CD14-positive monocyte (primary cell): Measurements from ENCODE around the gene CARMIL1. TPM values are rescaled to one million over a fixed set of nuclear protein-coding genes. Genes with fewer than 3 reads are reported as not detected.

Source experiments
- DNase-seq, 3 donors: peaks; one replicate each; pipeline ENCODE4 v3.0.0-alpha.2; 2011 to 2022
- H2AFZ ChIP-seq: 2 replicates; pipeline ENCODE4 v1.6.0; 2012; ENCODE audit warnings: mild to moderate bottlenecking, low read depth, low read length, inconsistent platforms; ENCODE audit not compliant: insufficient read depth, poor library complexity, severe bottlenecking
- H3K27ac ChIP-seq, 2 donors: 1 replicate in 1 of 2; 2 replicates in 1 of 2; pipeline ENCODE4 v1.5.1; 2012 to 2013; ENCODE audit warnings: low read length in 2 of 2, control low read depth in 1 of 2, inconsistent platforms in 1 of 2, low read depth in 1 of 2, mild to moderate bottlenecking in 1 of 2
- H3K27me3 ChIP-seq, 2 donors: one replicate each; pipeline versions ENCODE4 v1.6.0 to v1.6.1; 2011 to 2013; ENCODE audit warnings: low read length in 2 of 2; ENCODE audit not compliant: control insufficient read depth in 2 of 2, insufficient read depth in 2 of 2
- H3K36me3 ChIP-seq, 2 donors: replicated peaks in 1 of 2; 1 replicate in 1 of 2; 2 replicates in 1 of 2; pipeline versions ENCODE4 v1.5.1 to v1.6.1; 2012 to 2013; ENCODE audit warnings: low read length in 2 of 2, control low read depth in 1 of 2, inconsistent platforms in 1 of 2, mild to moderate bottlenecking in 1 of 2; ENCODE audit not compliant: insufficient read depth in 2 of 2, control insufficient read depth in 1 of 2
- H3K4me1 ChIP-seq, 2 donors: 1 replicate in 1 of 2; 2 replicates in 1 of 2; pipeline versions ENCODE4 v1.5.1 to v1.6.1; 2012 to 2013; ENCODE audit warnings: low read length in 2 of 2, control low read depth in 1 of 2, inconsistent platforms in 1 of 2, mild to moderate bottlenecking in 1 of 2, moderate library complexity in 1 of 2; ENCODE audit not compliant: insufficient read depth in 2 of 2, control insufficient read depth in 1 of 2
- H3K4me2 ChIP-seq: replicated peaks from 2 replicates; pipeline ENCODE3; 2012; ENCODE audit warnings: low read length, moderate library complexity, mild to moderate bottlenecking; ENCODE audit not compliant: poor library complexity, severe bottlenecking; ENCODE audit errors: extremely low read depth
- H3K4me3 ChIP-seq, 3 experiments: fragments of 200-600 bp in 1 of 3; sonication (generic) in 1 of 3; replicated peaks in 1 of 3; 1 replicate in 2 of 3; 2 replicates in 1 of 3; pipeline ENCODE4 v1.5.1; 2011 to 2013; ENCODE audit warnings: low read length in 3 of 3, mild to moderate bottlenecking in 3 of 3, control low read depth in 2 of 3, low read depth in 2 of 3, inconsistent platforms in 1 of 3, moderate library complexity in 1 of 3
- H3K79me2 ChIP-seq: 2 replicates; pipeline ENCODE4 v1.6.0; 2012; ENCODE audit warnings: mild to moderate bottlenecking, control low read depth, inconsistent platforms, low read length, moderate library complexity; ENCODE audit not compliant: insufficient read depth
- H3K9ac ChIP-seq: 2 replicates; pipeline ENCODE4 v1.6.0; 2017; ENCODE audit warnings: low read length, mild to moderate bottlenecking; ENCODE audit not compliant: insufficient read depth, poor library complexity, severe bottlenecking
- H3K9me3 ChIP-seq, 2 donors: replicated peaks in 1 of 2; 1 replicate in 1 of 2; 2 replicates in 1 of 2; pipeline versions ENCODE4 v1.5.1 to v1.6.1; 2012 to 2013; ENCODE audit warnings: low read length in 2 of 2, control low read depth in 1 of 2; ENCODE audit not compliant: control insufficient read depth in 1 of 2, insufficient read depth in 1 of 2
- H4K20me1 ChIP-seq: 2 replicates; pipeline ENCODE4 v1.6.0; 2012; ENCODE audit warnings: mild to moderate bottlenecking, low read length, control low read depth, moderate library complexity; ENCODE audit not compliant: insufficient read depth
- H3K27ac Mint-ChIP-seq, 7 donors: one replicate each; pipeline ENCODE4 v1.8.0; 2020; ENCODE audit warnings: mild to moderate bottlenecking in 7 of 7, mixed read lengths in 7 of 7, moderate library complexity in 6 of 7, inconsistent platforms in 2 of 7
- H3K27me3 Mint-ChIP-seq, 3 donors: one replicate each; pipeline ENCODE4 v1.8.0; 2021 to 2022; ENCODE audit warnings: low read depth in 3 of 3, mild to moderate bottlenecking in 3 of 3, mixed read lengths in 3 of 3, moderate library complexity in 3 of 3, inconsistent platforms in 1 of 3
- H3K36me3 Mint-ChIP-seq, 2 donors: one replicate each; pipeline ENCODE4 v1.8.0; 2020; ENCODE audit warnings: mixed read lengths in 2 of 2, inconsistent platforms in 1 of 2, mild to moderate bottlenecking in 1 of 2
- H3K4me1 Mint-ChIP-seq: one replicate; pipeline ENCODE4 v1.8.0; 2020; ENCODE audit warnings: mild to moderate bottlenecking, mixed read lengths
- H3K4me3 Mint-ChIP-seq, 2 donors: one replicate each; pipeline ENCODE4 v1.8.0; 2020; ENCODE audit warnings: mild to moderate bottlenecking in 2 of 2, mixed read lengths in 2 of 2, moderate library complexity in 1 of 2
- H3K9me3 Mint-ChIP-seq, 7 donors: one replicate each; pipeline ENCODE4 v1.8.0; 2020 to 2022; ENCODE audit warnings: mixed read lengths in 7 of 7, mild to moderate bottlenecking in 6 of 7, moderate library complexity in 6 of 7, inconsistent platforms in 2 of 7
- CTCF ChIP-seq: fragments of 200-600 bp; IDR thresholded peaks from one replicate; pipeline ENCODE4 v1.8.0; 2022; ENCODE audit warnings: antibody characterized with exemption, mild to moderate bottlenecking
- WGBS: methylation state at CpG from one replicate; pipeline ENCODE4 v1.1.5; 2013; ENCODE audit warnings: missing lambda C conversion rate; ENCODE audit not compliant: insufficient coverage; 5-methylcytosine and 5-hydroxymethylcytosine counted together
- intact Hi-C, 2 donors: fragments of 100-400 bp; cut with micrococcal nuclease; formaldehyde crosslinking; loops; one replicate each; pipeline versions ENCODE4 v1.15.0 to v1.15.1; 2023
- polyA plus RNA-seq, 3 donors: library from polyadenylated mRNA; depleted of rRNA in 1 of 3; unstranded in 2 of 3; stranded (reverse) in 1 of 3; fragments of 300-500 nt in 2 of 3; fragments of >200 nt in 1 of 3; fragmentation: Illumina TruSeq in 2 of 3; gene quantifications; 1 replicate in 2 of 3; 2 replicates in 1 of 3; pipeline ENCODE4 v1.2.3, GENCODE V29; 2012 to 2021

CARMIL1 gene
- polyA plus RNA-seq, 3 donors = 0.30 to 0.49 (median 0.41) TPM

GRCh38 chr6:25332165-25332564 is 53.0 kb downstream of the CARMIL1 start:
- H2AFZ ChIP-seq = no peak overlapping the region
- peaks cover 0 to 3% (median 0%) of the 10 kb centered on the region in 7 donors for H3K9me3 Mint-ChIP-seq
- H3K36me3 Mint-ChIP-seq = peaks cover 0 to 3% of the 10 kb centered on the region in 2 donors
- WGBS = 97% methylated on average over 3 of the region's 3 CpGs
- H4K20me1 ChIP-seq = no peaks in the 10 kb centered on the region
- no peak overlapping the region for H3K27ac Mint-ChIP-seq
- H3K27me3 ChIP-seq = no peaks in the 10 kb centered on the region
- H3K4me2 ChIP-seq = no peak overlapping the region
- H3K9me3 ChIP-seq = no peaks in the 10 kb centered on the region
- H3K4me1 ChIP-seq = peaks cover 6 to 8% of the 10 kb centered on the region in 2 donors
- H3K9ac ChIP-seq = no peak overlapping the region
- peaks cover 0 to 2% (median 0%) of the 10 kb centered on the region in 3 donors for H3K27me3 Mint-ChIP-seq
- H3K4me3 ChIP-seq = no peak overlapping the region
- H3K79me2 ChIP-seq = no peaks in the 10 kb centered on the region
- TF ChIP-seq CTCF = no peak
- no peak overlapping the region for H3K27ac ChIP-seq
- intact Hi-C loops = no loop called here
- no peak for DNase-seq
- H3K4me3 Mint-ChIP-seq = no peak overlapping the region
- no peaks in the 10 kb centered on the region for H3K36me3 ChIP-seq
- H3K4me1 Mint-ChIP-seq = peaks cover 22% of the 10 kb centered on the region

GRCh38 chr6:25332655-25333071 is 53.5 kb downstream of the CARMIL1 start:
- no peaks in the 10 kb centered on the region for H3K27me3 ChIP-seq
- Mint-ChIP-seq H3K9me3 (peaks cover 0 to 3% (median 0%) of the 10 kb centered on the region in 7 donors), H3K4me1 (peaks cover 22% of the 10 kb centered on the region), H3K4me3 (no peak overlapping the region), H3K36me3 (peaks cover 0 to 3% of the 10 kb centered on the region in 2 donors), H3K27ac (peak overlapping the region in 4 of 7 donors; percentile 74 to 86 (median 82)), H3K27me3 (peaks cover 0 to 2% (median 0%) of the 10 kb centered on the region in 3 donors)
- no peak overlapping the region for H3K9ac ChIP-seq
- no peaks in the 10 kb centered on the region for H3K36me3 ChIP-seq
- H3K9me3 ChIP-seq = no peaks in the 10 kb centered on the region
- H3K27ac ChIP-seq = no peak overlapping the region
- TF ChIP-seq CTCF = no peak
- WGBS = 36% methylated on average over 2 of the region's 5 CpGs
- no peaks in the 10 kb centered on the region for H3K79me2 ChIP-seq
- intact Hi-C loops = no loop called here
- H3K4me3 ChIP-seq = no peak overlapping the region
- peak; percentile 21 to 30 (median 25) for DNase-seq
- peak overlapping the region; percentile 4 for H3K4me2 ChIP-seq
- H2AFZ ChIP-seq = peak overlapping the region; percentile 23
- peaks cover 6 to 8% of the 10 kb centered on the region in 2 donors for H3K4me1 ChIP-seq
- no peaks in the 10 kb centered on the region for H4K20me1 ChIP-seq
